HG03196 (cell line): ENCODE data around the gene ADARB1.

Source experiments
- ATAC-seq: cut with Tn5 transposase; IDR thresholded peaks from one replicate; pipeline ENCODE4 v1.9.1; 2021; ENCODE audit not compliant: unreplicated experiment

The ADARB1 gene

GRCh38 chr21:45090966-45091365, 16.6 kb downstream of the ADARB1 start:
- no peak for ATAC-seq

DNA sequence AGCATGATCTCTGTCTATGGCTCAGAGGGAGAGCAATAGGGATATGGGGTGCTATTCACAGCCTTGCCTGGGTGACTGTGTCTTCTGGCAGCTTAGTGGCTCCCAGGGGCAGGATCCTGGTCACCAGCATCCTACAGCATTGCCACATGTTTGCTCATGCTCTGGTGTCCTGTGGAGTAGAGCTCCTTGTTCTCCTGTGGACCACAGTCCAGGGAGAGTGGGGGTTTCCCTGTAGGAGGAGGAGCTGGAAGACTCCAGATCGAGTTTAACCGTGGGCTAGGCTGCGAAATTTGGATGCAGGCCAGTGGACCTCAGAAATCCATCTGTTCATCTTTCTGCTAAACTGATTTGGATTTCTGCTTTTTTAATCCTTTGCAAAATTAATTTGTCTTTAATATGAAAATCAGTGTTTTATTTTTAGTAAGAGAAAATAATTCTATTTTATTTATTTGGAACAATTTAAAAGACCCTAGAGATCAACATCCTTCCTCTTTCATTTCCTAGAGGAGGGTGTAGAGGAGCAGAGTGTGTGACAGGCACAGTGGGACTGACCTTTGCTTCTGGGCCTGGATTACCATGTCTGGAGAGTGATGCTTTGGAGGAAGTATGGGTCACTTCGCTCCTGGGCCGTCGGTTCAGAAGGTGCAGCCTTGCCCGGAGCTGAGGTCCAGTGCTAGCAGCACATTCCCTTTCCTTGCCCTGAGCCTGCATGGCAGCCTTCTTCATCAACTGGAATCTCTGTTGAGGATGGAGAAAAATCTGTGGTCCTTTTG, 17.4 kb downstream of the ADARB1 start:
- no peak for ATAC-seq

DNA sequence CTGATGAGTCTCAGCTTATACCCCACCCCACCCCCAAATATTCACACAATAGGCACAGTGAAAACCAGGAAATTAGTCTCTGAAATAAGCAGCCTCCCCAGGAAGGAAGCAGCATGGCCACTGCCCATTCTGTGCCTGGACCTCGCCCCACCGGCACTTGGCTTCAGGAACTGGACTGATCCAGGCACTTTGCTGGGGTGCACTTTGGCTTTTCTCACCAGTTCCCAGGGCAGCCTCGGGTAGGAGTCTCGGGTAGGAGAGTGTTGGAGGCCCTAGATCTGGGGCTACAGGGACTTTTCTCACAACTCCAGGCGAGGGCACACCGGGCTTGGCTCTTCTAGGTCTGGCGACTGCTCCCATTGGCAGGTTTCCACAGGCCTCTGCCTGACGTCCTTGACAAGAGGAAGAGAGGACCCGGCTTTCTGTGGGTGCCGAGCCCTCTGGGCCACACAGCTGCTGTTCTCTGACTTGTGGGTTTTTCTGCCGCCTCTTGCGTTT, 18.7 kb downstream of the ADARB1 start:
- ATAC-seq = no peak

- no peak for ATAC-seq
Observed at GRCh38 chr21:45094412-45094811, 20.0 kb downstream of the ADARB1 start.

DNA sequence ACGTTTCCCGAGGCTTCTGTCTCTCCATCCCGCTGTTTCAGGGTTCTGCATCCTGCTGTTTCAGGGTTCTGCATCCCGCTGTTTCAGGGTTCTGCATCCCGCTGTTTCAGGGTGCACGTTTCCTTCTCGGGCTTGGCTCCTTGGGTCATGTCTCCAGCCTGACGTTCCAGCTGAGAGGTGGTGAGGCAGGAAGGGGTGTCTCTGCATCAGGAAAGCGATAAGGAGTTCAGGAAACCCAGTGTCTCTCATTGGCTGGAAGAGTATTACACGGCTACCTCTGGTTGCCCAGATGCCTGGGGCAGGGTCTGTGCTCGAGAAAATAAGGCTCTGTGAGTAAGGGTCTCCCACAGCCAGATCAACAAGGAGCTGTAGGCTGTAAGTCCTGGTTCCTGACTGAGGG, 21.1 kb downstream of the ADARB1 start:
- no peak for ATAC-seq

GRCh38 chr21:45096217-45096616, 21.8 kb downstream of the ADARB1 start:
- no peak for ATAC-seq

DNA sequence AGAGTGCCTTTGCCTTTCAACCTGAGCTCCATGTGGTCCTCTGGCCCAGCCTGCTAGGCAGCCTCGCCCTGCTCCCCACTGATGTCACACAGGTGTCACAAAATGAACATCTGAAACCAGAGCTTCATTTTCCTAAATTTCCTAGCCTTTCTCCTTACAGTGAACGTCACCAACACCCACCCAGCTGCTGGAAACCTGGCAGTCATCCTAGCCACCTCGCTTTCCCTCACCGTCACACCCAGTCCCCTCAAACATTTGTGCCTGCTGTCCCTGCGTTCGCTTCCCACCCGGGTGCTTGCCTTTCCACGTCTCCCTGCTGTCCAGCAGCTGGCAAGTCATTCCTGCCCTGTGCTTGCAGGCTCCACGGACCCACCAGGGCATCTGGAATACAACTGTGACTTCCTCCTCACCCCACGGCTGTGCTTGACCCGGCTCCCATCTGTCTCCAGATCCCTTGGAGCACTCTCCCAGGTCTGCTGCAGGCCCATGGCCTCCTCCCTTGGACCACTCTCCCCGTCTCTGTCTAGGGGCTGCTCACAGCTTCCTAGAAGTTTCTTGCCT, 23.5 kb downstream of the ADARB1 start:
- no peak for ATAC-seq

DNA sequence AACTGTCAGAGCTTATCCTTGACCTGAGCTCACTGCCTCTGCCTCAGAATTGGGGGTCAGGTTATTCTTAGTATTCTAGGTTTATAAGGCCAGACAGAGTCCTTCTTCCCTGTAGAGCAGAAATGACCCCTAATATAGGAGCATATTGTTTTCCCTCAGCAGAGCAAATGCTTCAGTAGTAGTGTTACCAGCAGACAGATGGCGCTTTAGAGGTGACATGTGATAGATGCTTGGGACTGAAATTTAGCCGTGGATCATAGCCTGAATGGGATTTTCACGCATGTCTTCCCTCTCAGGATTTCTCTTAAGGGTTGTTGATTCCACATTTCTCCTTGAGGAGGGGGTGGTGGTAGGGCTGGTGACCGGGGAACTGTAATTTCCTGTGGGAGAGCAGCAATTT, 24.5 kb downstream of the ADARB1 start:
- no peak for ATAC-seq

- no peak for ATAC-seq
Observed at GRCh38 chr21:45099571-45099970, 25.2 kb downstream of the ADARB1 start.

DNA sequence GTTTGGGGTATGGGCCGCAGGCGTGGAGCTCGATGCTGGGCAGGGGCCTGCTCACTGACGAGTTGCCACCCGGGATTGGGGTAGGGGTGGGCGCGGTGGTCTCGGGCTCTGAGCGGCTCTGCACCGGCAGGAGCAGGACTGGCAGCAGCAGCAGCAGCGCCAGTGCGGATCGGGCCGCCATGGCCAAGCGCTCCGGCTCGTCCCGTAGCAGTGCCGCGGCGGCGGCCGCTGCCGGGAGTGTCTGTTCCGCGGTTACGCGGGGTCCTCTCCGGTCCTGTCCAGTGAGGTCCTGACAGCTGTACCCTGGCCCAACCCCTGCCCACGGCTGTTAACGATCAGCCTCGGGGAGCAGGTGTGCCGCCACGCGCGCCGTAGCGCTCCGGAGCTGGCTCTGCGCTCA, 26.5 kb downstream of the ADARB1 start:
- no peak for ATAC-seq

DNA sequence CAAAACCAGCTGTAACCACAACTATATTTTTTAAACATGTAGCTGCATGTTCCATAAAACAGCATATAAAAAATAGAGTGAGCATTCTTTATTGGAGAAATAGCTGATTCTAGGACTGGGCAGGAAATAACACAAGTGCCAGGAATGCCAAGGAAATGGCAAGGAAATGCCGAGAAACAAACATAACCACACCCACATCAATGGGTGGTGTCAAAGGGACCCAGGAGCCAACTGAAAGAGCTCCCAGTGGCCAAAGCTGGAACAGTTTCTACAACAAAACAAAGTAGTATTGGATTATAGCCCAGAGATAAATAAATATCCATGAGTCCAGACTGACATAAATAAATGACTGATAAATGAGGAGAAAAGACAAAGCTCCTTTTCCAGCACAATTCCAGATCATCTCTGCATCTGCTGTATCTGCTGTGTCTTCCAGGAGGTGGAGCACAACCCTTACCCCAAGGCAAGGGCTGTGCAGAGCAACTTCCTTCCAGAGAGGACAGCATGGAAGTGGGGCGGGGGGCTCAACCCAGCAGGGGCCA, 28.1 kb downstream of the ADARB1 start:
- no peak for ATAC-seq

DNA sequence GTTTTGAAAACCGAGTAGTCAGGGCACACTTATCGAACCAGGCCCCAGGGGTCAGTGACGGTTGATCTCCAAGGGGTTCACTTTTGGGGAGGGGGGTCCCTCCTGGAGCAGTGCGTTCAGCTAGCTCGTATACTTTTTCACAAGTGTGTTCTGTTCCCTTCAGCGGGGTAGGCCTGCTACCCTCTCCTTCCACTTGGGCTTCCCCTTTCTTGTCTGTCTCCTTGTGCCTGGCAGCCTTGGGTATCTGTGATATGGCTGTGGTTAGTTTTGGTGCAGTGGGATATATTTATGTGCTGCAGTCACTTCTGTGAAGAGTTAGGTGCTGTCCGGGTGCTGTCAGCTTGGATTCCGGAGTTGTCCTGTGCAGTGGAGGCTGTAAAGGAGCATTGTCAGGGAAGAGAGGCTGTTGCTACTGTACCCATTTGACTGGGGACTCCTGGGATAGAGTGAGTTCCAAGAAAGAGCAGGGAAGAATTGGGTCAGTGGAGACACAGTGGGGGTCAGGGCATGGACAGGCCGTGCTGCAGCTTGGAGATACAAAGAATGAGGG, 29.7 kb downstream of the ADARB1 start:
- no peak for ATAC-seq

GRCh38 chr21:45104560-45104959, 30.2 kb downstream of the ADARB1 start:
- no peak for ATAC-seq

DNA sequence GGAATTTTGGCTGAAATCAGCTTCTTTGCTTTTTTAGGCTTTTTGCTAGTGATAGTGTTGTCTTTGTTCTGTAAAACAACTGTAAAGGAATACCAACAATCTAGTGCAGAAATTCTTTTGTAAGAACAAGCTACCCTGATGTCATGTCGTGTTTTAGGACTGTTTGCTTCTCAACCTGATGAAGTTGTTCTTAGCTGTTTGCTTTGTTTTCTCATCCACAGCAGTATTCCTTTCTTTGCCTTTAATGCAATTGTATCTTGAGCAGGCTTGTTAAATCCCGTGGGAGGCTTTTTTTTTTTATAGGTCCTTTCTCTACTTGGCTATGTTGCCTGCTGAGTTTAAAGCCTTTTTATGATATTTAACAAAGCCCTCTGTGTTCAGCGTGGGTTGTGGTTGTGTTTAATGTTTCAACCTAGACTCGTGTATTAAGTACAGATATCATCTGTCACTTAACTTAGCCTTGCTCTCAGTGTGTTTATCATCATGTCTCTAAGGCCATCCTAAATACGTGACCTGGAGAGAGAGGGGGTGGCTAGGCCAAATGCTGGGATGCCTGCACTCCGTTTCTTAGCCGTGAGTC, 31.6 kb downstream of the ADARB1 start:
- no peak for ATAC-seq

GRCh38 chr21:45108034-45108790, 33.8 kb downstream of the ADARB1 start:
- ATAC-seq = no peak

DNA sequence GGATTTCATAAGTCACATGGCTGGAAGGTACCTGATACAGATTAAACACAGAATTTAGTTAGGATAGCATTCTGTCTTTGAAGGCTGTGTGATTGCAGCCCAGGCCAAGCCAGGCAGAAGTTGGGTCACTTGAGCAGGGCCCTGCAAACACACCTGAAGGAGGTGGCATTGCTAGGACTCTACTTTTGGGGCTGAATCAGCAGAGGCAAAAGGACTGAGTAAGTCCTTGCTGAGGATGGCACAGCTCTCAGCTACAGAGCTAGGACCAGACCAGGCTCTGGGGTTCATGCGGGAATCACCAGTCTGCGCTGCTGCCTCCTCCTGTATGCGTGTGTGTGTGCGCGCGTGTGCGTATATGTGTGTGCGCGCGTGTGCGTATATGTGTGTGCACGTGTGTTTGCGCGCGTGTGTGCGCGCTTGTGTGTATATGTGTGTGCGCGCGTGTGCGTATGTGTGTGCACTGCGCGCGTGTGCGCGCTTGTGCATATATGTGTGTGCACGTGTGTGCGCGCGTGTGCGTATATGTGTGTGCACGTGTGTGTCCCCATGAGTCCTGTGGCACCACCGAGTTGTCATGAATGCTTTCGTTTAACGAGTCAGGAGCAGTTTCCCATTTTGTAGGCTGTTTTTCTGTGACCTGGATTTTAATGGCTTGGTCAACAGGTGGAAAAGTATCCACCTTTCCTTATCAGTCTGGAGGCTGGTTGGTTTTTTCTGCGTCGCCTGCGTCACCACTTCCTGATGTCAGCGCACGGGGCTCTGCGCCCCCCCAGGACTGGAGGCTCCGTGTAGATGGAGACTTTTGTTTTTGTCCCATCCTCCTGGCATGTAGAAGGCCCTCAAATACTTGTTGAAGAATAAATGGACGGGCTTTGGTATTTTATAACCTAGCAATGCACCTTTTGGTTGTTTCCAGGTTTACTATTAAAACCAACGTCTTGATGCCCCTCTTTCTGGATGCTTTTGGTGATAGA, 34.7 kb downstream of the ADARB1 start:
- ATAC-seq = no peak

DNA sequence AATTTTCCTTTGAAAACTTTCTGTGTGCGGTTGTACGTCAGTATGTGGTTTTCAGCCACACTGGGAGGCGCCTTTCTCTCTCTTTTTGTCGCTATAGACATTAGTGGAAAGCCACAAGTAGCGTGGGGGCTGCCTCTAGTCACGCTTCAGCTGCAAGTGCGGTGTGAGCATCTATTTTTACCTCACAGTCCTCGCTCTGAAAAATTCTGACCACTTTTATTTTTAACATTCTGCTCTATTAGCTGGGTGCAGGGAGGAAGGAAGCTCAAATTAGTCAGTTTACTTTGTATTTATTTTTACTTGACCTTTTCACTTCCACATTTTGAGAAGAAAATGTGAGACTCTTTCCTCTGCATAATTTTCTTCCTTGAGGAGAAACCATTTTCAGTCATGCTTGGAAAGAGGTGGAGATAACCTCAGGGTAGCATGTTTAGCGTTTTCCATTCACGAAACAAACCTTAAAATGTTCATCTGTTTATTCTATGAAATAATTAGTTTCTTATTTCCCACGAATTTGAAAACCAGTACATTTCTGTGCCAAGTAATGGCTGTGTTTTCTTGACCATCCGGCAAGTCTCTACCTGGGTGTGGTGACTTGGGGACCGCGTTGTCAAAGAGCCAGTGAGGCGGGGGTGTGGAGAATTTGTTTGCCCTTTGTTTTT, 35.6 kb downstream of the ADARB1 start:
- peak; percentile 79 for ATAC-seq

DNA sequence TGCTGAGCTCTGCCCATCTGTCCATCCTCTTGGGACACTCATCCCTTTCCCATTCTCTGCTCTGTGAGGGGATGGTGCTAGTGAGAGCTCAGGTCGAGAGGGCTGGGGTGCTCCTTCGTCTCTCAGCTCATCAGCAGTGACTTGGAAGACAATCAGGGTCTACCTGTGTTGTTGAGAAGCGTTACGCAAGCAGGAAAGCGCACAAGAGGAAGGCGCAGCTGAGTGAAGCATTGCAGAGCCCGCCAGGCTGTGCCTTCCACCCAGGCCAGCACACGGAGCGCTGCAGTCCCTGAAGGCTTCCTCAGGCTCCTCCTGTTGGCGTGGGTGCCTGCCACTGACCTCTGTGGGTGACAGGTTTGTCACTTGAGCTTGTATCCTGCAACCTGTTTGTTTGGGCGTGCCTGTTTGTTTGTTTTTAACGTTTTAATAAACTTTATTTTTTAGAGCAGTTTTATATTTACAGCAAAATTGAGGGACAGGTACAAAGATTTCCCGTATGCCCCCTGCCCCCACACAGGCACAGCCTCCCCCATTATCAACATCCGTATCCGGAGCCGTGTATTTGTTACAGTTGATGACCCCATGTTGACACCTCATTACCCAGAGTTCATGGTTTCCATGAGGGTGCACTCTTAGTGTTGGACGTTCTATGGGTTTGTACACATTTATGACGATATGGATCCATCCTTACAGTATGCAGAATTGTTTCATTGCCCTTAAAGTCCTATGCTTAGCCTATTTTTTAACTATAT, 36.7 kb downstream of the ADARB1 start:
- ATAC-seq = no peak

DNA sequence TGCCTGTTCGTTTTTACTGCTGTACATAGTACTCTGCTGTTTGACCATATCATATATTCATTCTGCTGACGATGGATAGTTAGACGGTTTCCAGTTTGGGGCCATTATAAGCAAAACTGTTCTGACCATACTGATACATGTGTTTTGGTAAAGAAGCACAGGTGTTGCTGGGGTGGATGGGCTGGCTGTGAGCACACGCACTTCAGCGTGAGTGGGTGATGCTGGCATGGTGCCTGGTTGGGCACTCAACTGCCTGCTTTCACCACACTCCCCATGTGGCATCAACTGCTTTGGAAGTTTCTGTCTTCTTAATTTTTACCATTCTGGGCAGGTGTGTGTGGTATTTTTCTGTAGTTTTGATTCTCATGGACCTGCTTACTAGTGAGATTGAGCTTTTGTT, 37.3 kb downstream of the ADARB1 start:
- no peak for ATAC-seq
